Ascending aorta (tissue), 2 donors: ENCODE data around the gene ACTA2. TPM values are rescaled to one million over a fixed set of nuclear protein-coding genes. Genes with fewer than 3 reads are reported as not detected.

Source experiments
- DNase-seq, 2 donors: peaks; one replicate each; pipeline ENCODE4 v3.0.0-alpha.2; 2019; ENCODE audit warnings: low spot score in 2 of 2
- H3K27ac ChIP-seq, 2 donors: fragments of 200-600 bp; sonication (generic); one replicate each; pipeline ENCODE4 v1.5.1; 2016 to 2017; ENCODE audit warnings: mild to moderate bottlenecking in 1 of 2
- H3K27me3 ChIP-seq: fragments of 200-600 bp; sonication (generic); one replicate; pipeline ENCODE4 v1.5.1; 2017
- H3K36me3 ChIP-seq, 2 donors: fragments of 200-600 bp; sonication (generic); one replicate each; pipeline ENCODE4 v1.5.1; 2016
- H3K4me1 ChIP-seq, 2 donors: fragments of 200-600 bp; sonication (generic); one replicate each; pipeline ENCODE4 v1.5.1; 2016 to 2017; ENCODE audit warnings: mild to moderate bottlenecking in 1 of 2
- H3K4me3 ChIP-seq, 2 donors: fragments of 200-600 bp; sonication (generic); one replicate each; pipeline ENCODE4 v1.5.1; 2016 to 2017; ENCODE audit warnings: mild to moderate bottlenecking in 1 of 2
- H3K9me3 ChIP-seq, 2 donors: fragments of 200-600 bp; sonication (generic); one replicate each; pipeline ENCODE4 v1.5.1; 2016
- CTCF ChIP-seq, 3 experiments: fragments of 200-600 bp in 2 of 3; fragments of 450-650 bp in 1 of 3; sonication (generic) in 2 of 3; IDR thresholded peaks; one replicate each; pipeline ENCODE4 v1.5.1; 2016 to 2019; ENCODE audit warnings: antibody characterized with exemption in 3 of 3, mild to moderate bottlenecking in 1 of 3, moderate library complexity in 1 of 3
- intact Hi-C: fragments of 100-400 bp; cut with DNase I; formaldehyde crosslinking; loops from one replicate; pipeline ENCODE4 v1.15.1; 2023
- total RNA-seq: library from RNA; depleted of rRNA; stranded (reverse); fragments of >200 nt; gene quantifications from one replicate; pipeline ENCODE4 v1.1.0, GENCODE V29; 2016

Gene ACTA2
- total RNA-seq, 1 donor from 2014 or later = 5,316 TPM

- peak; percentile 42 to 87 for DNase-seq
- peaks cover 0 to 35% of the 10 kb centered on the region in 2 donors for H3K4me1 ChIP-seq
- TF ChIP-seq CTCF (IDR thresholded peaks at IDR 0.05) = no peak
- H3K27me3 ChIP-seq = no peaks in the 10 kb centered on the region
- intact Hi-C loops = loop anchor here (5.0 kb wide), 3 partner anchors 108 to 652 kb away; partner anchors contain the start of gene STAMBPL1
- H3K36me3 ChIP-seq = no peaks in the 10 kb centered on the region
- H3K4me3 ChIP-seq = peak within 1 kb of the TSS; percentile 88 to 95
- H3K27ac ChIP-seq = peak within 1 kb of the TSS; percentile 94 to 95
- H3K9me3 ChIP-seq = no peaks in the 10 kb centered on the region
Measured at GRCh38 chr10:88990384-88991160, 38.0 kb upstream of the ACTA2 start, which contains the start of gene FAS. FAS (plus strand) TSS chr10:88990798; CDS start chr10:88990877, 79 bp downstream.

GRCh38 chr10:88989824-88990383, 37.3 kb upstream of the ACTA2 start:
- Histone ChIP-seq H3K4me1 (peaks cover 0 to 37% of the 10 kb centered on the region in 2 donors), H3K27ac (peak overlapping the region; percentile 94 to 95)
- peak in 1 of 2 donors; percentile 79 for DNase-seq

GRCh38 chr10:88989423-88989822, 36.9 kb upstream of the ACTA2 start:
- no peak for DNase-seq
- Histone ChIP-seq H3K4me1 (peaks cover 0 to 40% of the 10 kb centered on the region in 2 donors), H3K36me3 (no peaks in the 10 kb centered on the region), H3K27me3 (no peaks in the 10 kb centered on the region), H3K27ac (peak overlapping the region; percentile 94 to 95), H3K4me3 (peak overlapping the region; percentile 88 to 95), H3K9me3 (no peaks in the 10 kb centered on the region)
- no peak for TF ChIP-seq CTCF (IDR thresholded peaks at IDR 0.05)
- intact Hi-C loops = loop anchor here (5.0 kb wide), 1 partner anchor 877 kb away; no protein-coding TSS in a partner anchor

More at GRCh38 chr10:88989824-88990383, 37.3 kb upstream of the ACTA2 start:
- no peak for TF ChIP-seq CTCF (IDR thresholded peaks at IDR 0.05)
- peak overlapping the region; percentile 88 to 95 for H3K4me3 ChIP-seq
- no peaks in the 10 kb centered on the region for H3K36me3 ChIP-seq
- no peaks in the 10 kb centered on the region for H3K27me3 ChIP-seq
- H3K9me3 ChIP-seq = no peaks in the 10 kb centered on the region
- intact Hi-C loops = loop anchor here (5.0 kb wide), 4 partner anchors 108 to 878 kb away; partner anchors contain the start of gene STAMBPL1

- intact Hi-C loops = loop anchor here (1.0 to 5.0 kb wide), 2 partner anchors 53 to 876 kb away; no protein-coding TSS in a partner anchor
- no peak for TF ChIP-seq CTCF (IDR thresholded peaks at IDR 0.05)
- Histone ChIP-seq H3K4me1 (peaks cover 0 to 39% of the 10 kb centered on the region in 2 donors), H3K27ac (peak overlapping the region; percentile 52 to 94), H3K36me3 (no peaks in the 10 kb centered on the region), H3K9me3 (no peaks in the 10 kb centered on the region), H3K27me3 (no peaks in the 10 kb centered on the region), H3K4me3 (no peak overlapping the region)
- DNase-seq = no peak
Measured at GRCh38 chr10:88987840-88988239, 35.3 kb upstream of the ACTA2 start.

GRCh38 chr10:88987243-88987725, 34.7 kb upstream of the ACTA2 start:
- Histone ChIP-seq H3K27me3 (no peaks in the 10 kb centered on the region), H3K9me3 (no peaks in the 10 kb centered on the region), H3K4me1 (peaks cover 0 to 40% of the 10 kb centered on the region in 2 donors), H3K36me3 (no peaks in the 10 kb centered on the region), H3K27ac (peak overlapping the region; percentile 52 to 94), H3K4me3 (peak overlapping the region in 1 of 2 donors; percentile 14)
- TF ChIP-seq CTCF (IDR thresholded peaks at IDR 0.05) = no peak
- intact Hi-C loops = loop anchor here (1.0 to 5.0 kb wide), 2 partner anchors 52 to 875 kb away; no protein-coding TSS in a partner anchor
- DNase-seq = no peak
